ENCODE data around the gene ATP5MG.
"Not testable (repeated sequence)": the region's sequence is repeated elsewhere in the genome, so short reads cannot be mapped to it uniquely, and the experiment has no call there.

The ATP5MG gene

DNA sequence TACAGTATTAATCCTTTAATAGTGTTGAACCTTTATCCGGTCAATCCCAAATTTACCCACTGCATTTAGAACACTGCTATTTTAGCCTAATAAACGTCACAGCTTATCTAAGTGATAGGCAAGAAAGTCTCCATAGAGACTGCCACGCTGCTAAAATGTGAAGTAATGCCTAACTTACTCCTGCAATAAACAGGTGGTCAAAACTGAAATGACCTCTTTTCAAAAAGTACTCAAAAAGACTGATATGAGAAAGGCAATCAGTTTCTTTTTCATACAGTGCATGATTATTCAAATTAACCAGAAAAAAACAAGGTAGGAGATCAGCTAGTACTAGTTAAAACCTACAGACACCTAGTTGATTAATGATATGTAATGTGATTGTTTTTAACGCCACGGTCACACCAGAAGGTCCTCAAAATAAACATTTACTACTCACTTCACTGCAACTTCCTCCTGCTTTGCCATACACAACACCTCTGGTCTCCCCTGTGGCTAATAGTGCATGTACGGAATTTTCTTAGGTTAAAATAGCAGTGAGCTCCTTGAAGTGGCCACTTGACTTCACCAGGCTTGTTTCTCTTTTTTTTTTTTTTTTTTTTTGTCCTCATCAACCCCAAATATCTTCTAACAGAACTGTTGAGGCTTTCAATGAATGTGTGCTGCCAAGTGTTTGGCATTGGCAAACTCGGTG is 8.8 kb downstream of the ATP5MG start:
- DNase-seq = no peak

DNA sequence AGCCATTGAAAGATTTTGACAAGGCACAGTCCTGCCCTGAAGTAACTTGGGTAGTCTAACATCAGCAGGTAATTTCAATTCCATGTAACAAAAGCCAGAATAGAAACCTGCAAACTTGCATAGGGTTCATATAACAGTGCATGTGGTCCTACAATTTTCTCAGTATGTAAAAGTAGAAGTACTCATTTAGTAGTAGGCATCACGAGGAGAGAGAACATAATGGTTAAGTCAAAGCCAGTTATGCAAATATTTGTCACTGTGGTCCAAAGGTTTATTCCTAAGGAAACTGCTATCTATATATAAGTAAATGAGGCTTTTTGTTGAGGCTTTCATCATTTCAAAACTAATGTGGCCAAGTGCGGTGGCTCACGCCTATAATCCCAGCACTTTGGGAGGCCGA is 10.1 kb downstream of the ATP5MG start:
- DNase-seq = no peak

DNA sequence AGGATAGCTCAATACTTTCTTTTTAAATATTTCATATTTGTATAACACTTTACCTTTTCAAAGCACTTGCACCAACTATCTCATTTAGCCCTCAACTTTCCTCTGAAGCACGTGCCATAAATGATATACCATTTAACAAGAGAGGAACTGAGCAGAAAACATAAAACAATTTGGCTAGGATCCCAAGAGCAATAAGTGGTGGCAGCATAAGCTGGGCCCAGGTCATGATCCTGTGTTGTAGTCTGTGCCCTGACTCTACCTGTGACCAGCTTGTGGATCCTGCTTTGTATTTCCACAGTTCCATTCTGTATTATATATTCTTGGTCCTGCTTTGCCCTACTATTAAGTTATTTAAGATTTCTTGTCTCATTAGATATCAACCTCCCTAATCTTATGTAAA is 11.5 kb downstream of the ATP5MG start:
- DNase-seq = no peak

DNA sequence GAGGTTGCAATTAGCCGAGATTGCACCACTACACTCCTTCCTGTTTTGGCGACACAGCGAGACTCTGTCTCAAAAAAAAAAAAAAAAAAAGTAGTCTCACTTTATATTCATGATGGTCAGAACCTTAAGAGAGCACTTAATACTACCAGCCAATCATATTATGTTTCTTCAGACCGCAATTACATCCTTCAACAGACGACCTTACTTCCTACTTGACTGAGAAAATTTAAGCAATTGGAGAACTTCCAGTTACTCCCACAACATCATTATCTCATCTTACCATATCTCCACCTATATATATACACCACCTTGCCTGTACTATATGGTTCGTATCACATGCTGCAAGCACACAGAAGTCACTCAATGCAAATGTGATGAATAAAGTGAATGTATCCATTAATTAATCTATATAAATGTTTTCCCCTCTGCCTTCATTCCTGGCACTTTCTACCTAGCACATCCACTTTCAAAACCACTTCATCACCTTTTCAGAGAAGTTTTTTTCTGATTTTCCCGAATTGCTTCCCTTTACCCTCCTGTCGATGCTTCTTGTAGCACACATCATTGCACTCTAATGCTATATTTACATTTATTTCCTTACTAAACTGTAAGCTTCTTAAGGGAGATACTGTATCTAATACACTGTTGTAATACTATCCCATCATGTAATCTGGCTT is 13.8 kb downstream of the ATP5MG start:
- no peak for DNase-seq

DNA sequence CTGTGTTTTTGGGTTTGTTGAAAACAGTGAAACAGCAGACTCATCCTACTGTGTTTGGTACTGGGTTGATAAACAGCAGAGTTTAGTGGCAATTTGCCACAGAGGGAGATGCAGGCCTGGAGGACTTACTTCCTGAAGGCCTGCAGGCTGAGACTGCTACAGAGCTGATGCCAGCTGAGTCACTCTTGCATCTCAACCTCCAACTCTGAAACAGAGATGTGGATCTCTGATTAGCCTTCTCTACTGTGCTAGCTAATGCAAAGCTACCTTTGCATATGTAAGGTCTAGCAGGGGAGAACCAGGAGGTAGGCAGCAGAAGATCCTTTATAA is 14.3 kb downstream of the ATP5MG start:
- no peak for DNase-seq

DNA sequence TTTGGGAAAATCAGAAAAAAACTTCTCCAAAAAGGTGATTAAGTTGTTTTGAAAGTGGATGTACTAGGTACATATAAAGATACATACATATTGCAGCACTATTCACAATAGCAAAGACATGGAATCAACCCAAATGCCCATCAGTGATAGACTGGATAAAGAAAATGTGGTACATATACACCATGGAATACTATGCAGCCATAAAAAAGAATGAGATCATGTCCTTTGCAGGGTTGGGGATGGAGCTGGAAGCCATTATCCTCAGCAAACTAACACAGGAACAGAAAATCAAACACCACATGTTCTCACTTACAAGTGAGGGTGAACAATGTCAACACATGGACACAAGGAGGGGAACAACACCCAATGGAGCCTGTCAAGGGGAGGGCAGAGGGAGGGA is 15.5 kb downstream of the ATP5MG start:
- not testable (repeated sequence) for DNase-seq

DNA sequence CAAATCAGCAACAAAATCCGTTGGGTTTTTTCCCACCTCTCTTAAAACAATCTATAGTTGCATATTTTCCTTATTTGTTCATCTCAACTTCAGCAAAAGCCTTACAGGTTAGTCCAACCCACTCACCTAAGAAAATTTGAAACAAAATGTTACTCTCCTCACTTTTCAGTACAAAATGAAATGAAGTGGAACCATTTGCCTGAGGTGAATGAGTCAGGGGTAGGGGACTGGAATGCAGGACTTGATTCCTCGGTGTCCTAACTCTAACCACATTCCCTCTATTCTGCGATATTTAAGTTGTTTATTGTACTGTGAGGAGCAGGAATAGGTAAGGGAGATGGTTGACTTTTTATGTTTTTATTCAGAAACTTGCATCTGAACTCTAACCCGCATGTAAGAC is 16.4 kb downstream of the ATP5MG start:
- no peak for DNase-seq

DNA sequence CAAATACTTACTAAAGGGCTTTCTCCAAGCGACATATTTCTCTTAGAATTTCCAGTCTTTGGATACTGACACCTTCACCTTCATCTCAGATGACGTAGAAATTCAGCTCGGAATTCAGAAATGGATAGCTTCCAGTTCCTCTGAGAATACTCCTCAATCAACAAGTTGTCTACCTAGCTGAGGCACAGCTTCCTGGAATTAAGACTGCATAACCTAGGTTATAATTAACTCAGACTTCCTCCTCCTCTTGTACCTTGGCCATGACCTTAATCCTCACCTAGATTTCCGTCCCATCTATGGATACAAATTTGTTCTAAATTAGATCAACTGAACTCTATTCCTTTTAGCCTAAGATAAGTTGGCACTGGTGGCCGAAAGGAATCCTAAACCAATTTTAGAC is 17.4 kb downstream of the ATP5MG start:
- DNase-seq = no peak

DNA sequence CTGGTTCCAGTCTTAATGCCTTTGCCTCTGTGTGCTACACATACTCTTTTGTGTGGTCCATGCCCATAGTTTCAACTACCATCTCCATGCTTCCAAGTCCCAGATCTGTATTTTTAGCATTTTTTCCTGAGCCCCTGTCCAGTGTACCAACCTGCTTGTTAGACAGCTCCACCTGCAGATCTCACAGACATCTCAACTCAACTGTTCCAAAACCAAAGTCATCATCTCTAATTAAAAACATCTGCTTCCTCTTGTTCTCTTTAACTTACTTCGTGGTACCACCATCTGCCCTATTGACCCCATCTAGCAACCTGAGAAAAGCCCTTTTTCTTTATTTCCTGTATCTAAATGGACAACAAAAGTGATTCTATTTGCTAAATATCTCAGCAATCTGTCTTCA is 26.3 kb downstream of the ATP5MG start:
- no peak for DNase-seq

DNA sequence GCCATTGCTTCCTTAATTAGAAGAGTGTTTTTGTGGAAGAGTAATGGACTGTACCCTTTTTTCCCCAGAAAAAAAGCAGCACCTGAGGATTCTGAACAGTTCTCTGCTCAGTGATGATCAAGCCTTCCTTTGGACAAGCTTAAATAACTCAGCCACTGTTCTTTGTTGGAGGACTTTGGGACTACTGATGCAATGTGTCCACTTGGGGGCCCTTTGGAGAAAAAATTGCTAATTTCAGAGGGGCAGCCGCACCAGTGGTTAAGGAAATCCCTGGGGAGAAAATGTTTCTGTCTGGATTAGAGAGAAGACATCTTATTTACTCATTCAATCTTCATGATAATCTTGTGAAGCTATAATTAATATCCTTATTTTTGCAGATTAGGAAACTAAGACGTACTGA is 29.6 kb downstream of the ATP5MG start:
- no peak for DNase-seq

DNA sequence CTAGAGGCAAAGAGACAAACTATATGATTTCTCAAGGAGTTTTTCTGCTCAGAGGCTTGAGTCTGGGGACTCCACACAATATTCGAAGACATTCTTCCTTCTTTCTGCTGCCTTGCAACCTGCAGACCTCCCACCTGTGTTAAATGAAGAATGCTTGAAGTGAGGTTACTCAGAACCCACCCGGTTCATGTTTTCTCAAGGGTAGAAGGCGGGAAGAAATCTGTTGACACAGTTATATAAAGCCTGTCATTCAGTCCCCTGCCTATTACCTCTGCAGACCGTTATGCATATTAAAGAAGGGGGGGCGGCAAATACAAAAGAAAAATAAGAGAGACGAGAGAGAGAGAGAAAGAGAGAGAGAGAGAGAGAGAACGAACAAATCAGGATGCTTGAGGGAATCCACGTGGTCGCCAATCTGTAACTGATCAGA is 32.7 kb downstream of the ATP5MG start:
- DNase-seq = peak; percentile 30

DNA sequence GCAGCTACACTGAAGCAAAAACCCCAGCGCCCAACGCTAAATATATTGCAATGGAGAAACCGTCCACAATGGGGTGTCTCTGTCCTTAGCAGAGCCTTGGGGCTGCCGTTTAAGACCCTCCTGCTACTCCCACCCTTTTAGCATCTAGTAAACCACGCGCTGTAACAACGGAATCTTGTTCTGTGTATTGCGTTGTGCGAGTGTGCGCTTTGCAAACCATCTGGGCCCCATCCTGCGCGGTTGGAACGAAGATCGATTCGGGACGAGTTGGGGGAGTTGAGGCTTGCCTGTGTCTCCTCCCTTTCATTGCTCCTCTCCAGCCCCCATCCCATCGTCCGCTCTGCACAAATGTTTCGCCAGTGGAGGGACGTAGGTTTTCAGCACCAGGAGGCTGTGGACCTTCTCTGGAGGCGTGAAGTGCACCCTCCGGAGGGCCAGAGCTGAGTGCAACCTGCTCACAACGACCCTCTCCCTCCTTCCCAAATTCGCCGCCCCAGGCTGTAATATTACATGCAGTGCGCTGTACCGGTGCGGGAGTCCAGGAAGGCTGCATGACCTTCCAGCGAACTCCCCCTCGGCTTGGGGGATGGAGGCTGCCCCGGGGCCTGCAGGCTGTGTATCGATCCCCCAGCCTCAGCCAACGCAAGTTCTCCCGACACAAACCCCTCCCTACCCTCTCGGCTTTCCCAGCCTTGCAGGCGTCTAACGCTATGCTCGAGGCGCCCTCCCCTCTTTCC is 33.3 kb downstream of the ATP5MG start:
- DNase-seq = peak; percentile 39

DNA sequence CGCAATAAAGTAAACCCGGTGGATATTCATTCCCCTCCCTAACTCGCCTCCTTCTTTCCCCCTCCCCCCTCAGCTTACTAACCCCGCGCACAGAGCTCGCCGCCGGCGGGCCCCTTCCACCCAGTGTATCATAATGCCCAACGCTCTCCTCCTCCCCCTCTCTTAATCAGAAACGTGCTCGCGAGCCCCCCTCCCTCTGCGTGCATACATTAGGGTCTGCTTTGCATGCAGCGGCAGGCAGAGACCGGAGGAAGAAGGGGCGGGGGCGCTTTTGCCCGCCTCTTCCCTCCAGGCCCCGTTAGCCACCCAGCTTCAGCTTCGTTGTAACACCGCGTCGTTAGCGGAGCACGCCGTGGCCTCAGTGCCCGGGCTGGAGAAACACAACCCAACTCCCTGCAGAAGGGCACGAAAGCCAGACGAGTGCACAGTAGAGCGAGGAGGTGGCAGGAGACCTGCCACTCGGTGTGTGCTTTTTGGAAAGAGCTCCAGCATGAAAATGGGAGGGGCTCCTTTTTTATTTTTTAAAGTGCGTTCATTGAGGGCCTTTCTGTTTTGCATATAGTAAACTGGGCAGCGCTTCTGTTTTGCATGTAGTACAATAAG is 34.0 kb downstream of the ATP5MG start:
- DNase-seq = peak; percentile 81

DNA sequence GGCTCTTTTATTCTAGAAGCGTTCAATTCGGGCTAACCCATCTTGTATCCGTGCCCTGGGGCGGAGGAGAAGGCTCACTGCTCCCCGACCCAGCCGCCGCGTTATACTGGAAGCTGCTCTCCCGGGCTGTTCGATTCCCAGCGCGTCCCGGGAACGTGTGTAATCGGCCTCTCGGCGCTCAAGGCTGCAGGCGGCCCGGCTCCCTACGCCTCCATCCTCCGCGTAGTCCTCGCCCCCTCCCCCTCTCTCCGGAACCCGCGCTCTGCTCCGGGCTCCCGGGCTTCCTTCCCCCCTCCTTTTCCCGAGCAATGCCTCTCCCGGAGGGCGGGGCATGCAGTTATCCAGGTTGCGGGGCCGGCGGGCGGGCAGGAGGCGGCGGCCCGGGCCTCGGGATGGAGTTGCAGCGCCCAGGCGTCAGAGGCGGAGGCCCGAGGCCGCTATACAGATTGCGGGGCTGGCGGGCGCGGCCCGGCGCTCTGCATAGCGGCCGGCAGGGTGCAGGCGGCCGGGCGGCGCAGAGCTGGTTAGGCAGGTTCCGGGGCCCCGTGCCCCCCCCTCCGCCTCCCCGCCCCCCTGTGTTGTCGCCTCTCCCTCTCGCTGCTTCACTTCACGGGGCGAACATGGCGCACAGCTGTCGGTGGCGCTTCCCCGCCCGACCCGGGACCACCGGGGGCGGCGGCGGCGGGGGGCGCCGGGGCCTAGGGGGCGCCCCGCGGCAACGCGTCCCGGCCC is 34.7 kb downstream of the ATP5MG start, which contains the start of gene KMT2A:
KMT2A (plus strand) TSS at position 600 of the 732 bp plus-strand sequence; CDS start at position 621, 21 bp downstream.
- DNase-seq = peak; percentile 95

DNA sequence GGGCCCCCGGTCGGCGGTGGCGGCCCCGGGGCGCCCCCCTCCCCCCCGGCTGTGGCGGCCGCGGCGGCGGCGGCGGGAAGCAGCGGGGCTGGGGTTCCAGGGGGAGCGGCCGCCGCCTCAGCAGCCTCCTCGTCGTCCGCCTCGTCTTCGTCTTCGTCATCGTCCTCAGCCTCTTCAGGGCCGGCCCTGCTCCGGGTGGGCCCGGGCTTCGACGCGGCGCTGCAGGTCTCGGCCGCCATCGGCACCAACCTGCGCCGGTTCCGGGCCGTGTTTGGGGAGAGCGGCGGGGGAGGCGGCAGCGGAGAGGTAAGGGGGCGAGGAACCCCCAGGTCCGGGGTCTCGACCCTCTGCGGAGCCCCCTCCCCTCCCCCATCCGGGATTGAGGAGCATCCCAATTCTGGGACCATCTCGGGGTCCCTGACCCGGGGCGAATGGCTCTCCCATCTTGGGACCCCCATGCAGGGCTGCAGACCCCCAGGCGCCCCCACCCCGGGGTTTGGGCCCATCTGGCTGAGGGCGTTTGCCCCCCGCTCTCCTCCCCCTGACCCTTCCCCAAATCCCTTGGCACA is 35.3 kb downstream of the ATP5MG start:
- DNase-seq = no peak

DNA sequence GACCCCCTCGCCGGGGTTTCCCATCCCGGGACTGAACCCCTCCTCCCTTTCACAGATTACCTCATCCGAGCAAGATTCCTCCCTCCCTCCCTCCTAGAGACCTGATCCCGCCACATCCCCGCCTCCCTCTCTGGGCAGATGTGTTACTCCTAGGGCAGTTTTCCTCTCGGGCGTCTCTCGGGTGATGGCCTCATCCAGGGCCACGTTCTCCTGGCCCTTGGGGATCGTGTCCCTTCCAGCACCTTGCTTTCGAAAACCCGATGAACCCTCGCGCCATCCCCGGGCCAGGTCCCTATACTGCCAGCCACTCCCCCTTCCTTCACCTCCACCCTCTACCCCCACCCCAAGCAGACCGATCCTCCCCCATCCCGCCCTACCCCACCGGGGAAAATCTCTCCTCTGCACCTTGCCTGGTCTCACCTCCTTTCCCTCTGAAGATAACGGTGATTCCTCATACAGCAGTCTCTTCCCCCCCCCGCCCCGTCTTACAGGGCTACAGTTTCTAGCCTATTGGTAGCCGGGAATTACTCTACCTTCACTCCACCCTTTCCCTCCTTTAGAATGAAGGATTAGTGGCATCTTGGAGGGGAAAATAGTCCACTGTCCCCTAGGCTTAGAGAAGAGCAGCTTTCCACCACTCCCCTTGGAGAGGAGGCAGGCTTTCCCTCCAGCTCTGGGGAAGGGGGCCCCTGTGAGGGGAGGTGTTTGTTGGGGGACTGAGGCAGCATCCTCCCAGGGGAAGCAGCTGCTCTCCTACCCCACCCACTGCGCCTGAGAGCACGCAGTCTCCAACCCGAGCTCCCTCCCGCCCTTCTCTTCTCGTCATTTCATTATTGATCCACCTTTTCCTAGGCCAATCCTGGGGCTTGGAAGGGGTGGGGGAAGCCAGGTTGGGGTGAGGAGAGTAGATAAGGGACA is 36.1 kb downstream of the ATP5MG start:
- DNase-seq = no peak

DNA sequence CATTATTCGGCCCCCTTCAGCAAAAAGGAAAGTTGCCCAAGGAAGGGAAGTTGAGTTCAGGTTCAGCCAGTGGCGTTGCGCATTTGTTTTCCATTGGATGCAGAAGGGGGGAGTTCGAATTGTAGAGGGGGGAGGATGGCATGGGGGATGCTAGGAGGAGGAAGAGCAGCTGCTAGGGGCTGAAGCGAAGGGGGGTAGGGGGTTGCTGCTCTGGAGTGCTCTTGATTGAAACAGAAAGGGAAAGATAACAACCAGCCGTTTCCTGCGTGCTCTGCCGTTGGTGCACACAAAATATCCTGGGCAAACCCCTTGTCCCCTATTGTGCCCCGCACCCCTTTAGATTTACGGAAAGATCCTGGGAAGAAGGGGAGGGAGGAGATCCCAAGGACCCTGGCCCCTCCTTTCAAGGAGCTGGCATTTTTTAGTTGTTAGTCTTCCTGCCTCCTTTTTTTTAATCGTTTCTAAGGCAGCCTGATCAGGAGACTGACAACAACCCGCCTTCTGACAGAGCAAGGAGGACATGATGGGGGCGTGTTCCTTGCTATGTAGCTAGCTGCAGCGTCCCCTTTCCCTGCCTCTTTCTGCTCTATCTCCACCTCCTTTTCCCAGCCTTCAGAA is 37.0 kb downstream of the ATP5MG start:
- DNase-seq = peak; percentile 35

DNA sequence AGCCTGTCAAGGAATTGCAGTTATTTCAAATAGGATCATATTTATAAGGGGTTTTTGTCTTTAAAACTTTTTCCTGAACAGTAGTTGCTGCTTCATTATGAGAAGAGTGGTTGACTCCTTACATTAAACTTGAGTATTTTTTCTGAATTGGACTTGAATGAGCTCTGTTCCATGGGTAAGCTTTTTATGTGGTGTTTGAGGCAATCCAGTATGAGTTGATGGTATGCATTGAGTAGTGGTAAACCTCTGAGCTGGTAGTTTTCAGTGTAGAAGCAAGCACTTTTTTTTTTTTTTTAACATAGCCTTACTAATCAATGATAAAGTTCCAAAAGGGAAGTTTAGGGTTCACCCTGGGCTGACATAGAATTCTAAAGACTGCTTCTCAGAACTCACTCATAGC is 38.2 kb downstream of the ATP5MG start:
- DNase-seq = no peak

DNA sequence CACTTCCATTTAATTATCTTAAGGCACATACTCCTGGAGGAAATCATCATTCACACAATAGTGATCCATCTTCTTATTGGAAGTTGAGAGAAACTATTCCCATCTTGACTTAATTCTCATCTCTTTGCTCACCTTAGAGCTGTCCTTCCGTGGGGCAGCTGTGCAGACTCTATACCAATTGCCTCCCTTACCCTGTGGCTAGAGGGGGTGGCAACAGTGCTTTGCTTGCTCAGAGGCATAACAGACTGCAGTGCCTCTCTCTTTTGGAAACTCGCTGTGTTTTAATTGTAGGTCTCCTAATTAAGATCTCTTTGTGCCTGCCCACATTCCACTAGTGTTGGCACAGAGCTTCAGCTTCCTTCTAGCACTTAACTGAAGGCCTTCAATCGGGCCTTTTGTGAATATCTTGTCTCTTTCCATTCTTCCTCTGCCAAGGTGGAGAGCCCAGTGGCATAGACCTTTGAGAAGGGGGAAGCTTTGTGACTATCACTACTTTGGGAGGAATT is 40.4 kb downstream of the ATP5MG start:
- no peak for DNase-seq

DNA sequence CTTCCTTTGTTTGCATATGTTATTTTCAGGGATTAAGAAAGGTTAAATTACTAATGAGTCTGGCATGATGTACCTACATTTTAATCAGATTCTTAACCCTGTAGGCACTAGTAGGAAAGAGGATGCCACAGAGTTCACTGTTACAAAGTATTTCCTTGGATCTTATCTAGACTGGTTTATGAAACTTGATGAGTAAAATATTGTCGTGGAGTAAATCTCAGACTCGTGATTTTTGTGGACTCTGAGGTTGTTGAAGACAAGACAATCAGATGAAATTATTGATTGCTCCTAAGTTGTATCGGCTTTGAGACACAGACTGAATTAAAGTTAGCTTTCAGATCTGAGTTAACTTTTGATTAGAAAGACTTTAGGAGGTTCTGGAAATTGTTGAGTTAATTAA is 40.9 kb downstream of the ATP5MG start:
- no peak for DNase-seq

Measured in COR-L47 (cell line).